PC-3 (cell line): ENCODE data around the gene SPEF1.

ENCODE experiments used
- EZH2 ChIP-seq: fragments of 300-600 bp; sonication (generic); IDR thresholded peaks from one replicate; pipeline ENCODE4 v1.6.1; 2017; ENCODE audit warnings: antibody characterized with exemption, mild to moderate bottlenecking, low read length; ENCODE audit not compliant: unreplicated experiment
- EZH2phosphoT487 ChIP-seq: fragments of 300-600 bp; sonication (generic); IDR thresholded peaks from 2 replicates; pipeline ENCODE4 v1.6.1; 2018; ENCODE audit warnings: mild to moderate bottlenecking, antibody characterized with exemption, low read length, borderline replicate concordance
- TF ChIP-seq, protein P1 (sequence below): fragments of 300-600 bp; sonication (generic); conservative IDR thresholded peaks from 2 replicates; pipeline ENCODE4 v1.5.1; 2017; ENCODE audit warnings: antibody characterized with exemption, low read depth, mild to moderate bottlenecking, low read length

DNA sequence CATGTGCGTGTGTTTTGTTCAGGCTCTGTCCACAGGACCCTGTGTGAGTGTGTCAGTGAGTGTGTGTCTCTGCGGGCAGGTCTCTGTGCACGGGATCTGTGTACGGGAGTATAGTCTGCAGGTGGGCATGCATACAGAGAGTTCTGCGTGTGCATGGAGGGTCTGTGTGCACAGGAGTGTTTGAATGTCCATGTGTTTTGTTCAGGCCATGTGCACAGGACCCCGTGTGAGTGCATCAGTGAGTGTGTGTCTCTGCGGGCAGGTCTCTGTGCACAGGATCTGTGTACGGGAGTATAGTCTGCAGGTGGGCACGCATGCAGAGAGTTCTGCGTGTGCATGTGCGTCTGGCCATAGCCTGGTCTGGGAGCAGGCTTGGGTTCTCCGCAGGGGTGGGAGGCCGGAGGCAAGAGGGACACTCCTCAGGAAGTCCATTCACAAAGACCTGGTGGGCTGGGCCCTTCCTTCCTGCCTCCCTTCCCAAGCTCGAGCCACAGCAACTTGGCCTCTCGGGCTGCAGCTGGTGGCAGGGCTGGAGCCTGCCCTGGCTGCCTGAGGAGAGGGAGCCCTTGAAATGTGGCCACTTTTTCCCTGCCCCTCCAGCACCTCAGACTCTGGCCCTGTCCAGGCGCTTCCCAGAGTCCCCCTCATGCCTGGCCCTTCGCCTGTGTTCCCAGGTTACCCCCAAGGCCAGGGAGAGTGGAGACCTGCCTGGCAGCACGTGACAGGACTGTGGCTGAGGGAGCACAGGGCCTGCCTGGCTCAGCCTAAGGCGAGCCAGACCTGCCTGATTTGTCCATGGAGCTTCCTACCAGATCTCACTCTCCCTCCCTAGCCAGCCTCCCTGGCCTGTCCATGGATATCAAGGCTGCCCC, 42.0 kb downstream of the SPEF1 start:
- TF ChIP-seq EZH2phosphoT487 (no peak), EZH2 (no peak)
- TF ChIP-seq, protein P1, sequence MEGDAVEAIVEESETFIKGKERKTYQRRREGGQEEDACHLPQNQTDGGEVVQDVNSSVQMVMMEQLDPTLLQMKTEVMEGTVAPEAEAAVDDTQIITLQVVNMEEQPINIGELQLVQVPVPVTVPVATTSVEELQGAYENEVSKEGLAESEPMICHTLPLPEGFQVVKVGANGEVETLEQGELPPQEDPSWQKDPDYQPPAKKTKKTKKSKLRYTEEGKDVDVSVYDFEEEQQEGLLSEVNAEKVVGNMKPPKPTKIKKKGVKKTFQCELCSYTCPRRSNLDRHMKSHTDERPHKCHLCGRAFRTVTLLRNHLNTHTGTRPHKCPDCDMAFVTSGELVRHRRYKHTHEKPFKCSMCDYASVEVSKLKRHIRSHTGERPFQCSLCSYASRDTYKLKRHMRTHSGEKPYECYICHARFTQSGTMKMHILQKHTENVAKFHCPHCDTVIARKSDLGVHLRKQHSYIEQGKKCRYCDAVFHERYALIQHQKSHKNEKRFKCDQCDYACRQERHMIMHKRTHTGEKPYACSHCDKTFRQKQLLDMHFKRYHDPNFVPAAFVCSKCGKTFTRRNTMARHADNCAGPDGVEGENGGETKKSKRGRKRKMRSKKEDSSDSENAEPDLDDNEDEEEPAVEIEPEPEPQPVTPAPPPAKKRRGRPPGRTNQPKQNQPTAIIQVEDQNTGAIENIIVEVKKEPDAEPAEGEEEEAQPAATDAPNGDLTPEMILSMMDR, result no peak
